Raji (cell line): ENCODE data around the gene KCNH3.
"Not testable (repeated sequence)": the region's sequence is repeated elsewhere in the genome, so short reads cannot be mapped to it uniquely, and the experiment has no call there.

ENCODE experiments used
- POLR2A ChIP-seq: IDR thresholded peaks from 2 replicates; pipeline ENCODE4 v1.6.1; 2011; ENCODE audit warnings: low read depth, low read length, control low read depth; ENCODE audit not compliant: insufficient read depth

Gene KCNH3

DNA sequence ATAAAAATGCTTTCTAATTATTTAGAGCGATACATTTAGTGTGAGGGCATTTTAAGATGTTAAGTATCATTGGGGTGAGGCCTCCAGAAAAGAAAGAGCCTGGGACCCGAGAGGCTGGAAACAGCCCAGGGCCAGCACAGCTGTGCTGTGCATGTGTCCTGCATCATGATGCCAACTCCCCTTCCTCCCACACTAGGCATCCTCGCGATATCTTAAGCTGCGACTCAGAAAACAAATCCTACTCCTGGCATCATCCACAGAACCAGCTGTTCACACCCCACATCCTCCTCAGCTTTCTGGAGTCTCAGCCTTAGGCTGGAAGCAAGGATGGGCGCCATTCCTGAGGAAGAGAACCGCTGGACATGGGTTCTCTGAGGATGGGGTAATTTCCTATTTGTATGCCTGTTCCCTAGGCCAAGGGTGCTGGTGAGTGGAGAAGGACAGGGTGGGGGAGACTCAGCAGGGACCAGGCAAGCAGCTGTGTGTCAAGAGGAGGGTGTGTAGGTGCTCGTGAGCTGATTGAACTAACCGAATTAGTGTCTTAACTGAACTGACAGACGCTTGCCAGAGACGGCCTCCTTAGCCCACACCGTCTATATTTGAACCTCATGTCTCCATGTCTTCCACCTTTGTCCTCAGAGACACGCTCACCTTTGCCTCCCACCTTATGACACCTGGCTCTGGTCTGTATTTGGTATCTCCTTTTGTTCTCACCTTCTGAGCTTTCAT is 44.7 kb downstream of the KCNH3 start:
- TF ChIP-seq POLR2A: no peak

DNA sequence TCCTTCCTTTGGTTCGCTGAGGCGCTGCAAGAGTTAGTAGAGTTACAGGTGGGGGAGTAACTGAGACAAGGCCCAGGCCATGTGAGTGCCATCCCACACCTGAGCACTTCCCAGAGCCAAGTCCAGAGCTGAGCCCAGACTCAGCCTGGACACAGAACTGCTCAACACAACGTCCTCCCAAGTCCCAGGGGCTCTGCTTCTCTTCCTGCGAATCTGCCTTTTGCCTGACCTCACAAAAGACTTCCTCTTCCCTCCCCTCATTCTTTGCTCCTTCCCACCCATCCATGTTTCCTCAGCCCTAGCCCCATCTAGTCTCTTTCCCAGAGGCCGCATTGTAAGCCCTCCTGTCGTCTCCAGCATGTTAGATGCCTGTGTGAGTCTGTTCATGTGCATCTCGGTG is 45.8 kb downstream of the KCNH3 start:
- no peak for TF ChIP-seq POLR2A

DNA sequence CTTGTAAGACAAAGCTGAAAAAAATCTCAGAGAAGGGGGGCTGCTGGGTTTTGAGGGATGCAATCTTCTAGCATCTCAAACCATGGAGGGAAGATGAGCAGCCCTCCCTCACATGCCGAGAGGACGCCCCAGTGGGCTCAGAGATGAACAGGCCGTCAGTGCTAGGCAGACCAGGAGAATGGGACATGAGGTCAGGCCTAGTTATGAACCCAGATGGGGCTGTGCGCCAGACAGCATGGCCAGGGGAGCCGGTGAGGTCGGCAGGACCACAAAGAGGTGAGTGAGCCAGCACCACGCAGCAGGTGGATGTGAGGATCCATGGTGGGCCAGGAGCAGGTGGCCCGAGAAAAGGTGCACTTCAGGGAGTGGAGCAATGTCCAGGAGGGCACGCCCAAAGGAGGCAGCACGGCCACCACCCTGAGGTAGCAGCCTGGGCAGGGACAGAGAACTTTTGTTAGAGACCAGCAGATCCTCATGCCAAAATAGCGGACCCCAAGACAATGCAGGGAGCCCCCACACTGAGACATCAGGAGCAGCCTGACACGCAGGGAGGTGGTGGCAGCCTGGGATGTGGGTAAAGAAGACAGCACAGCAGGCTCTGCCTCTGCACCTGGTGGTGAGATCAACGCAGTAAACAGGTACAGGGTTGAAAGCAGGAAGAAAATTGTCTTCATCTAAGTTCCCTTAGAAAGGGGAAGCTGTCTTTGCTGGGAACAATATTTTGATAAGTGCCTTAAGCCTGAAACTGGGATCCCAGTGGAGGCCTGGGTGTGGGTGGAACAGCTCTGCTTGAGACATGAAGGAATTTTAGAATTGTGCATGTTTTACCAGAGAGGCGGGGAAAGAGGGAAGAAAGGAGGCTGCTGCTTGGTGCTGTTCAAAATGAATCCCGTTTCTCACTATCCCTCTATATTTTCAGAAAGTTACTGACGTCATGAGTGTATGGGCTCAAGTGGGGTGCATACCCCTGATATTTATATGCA is 46.9 kb downstream of the KCNH3 start:
- TF ChIP-seq POLR2A: no peak

- no peak for TF ChIP-seq POLR2A
These were observed 48.5 kb downstream of the KCNH3 start for GRCh38 chr12:49587174-49587908.

GRCh38 chr12:49588281-49588680 is 49.5 kb downstream of the KCNH3 start:
- no peak for TF ChIP-seq POLR2A

DNA sequence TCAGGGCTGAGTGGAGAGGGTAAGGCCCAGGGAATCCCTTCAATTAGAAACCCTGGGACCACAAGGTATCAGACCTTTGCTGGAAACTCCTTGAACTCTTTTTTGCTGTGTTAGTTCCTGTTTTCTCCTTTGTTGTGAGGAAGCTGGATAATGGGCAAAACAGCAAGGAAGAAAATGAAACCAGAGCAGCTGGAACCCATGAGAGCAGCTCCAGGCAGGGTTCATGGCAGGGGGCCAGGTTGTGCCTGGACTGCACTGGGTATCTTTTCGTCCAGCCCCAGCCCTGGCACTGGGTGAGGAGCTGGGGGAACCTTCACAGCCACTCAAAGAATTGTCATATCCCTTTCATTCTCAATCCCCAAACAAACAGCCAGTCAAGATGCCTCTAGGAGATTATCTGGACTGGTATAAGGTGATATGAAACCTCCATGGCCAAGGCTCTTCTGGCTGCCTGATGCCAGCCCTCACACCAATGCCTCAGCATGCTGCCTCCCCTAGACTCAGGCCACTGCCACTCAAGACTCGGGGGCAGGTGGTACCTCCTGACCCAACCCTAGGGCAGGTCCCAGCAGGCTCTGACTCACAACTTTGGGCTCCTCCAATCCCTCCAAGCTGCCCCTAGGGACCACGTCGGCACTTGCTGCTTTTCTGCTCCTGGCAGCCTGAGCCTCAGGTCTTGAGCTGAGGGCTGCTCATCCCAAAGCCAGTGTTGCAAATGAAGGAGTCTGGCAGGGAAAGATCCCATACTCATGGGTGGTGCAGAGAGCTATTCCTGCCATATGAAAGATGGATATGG is 50.1 kb downstream of the KCNH3 start:
- no peak for TF ChIP-seq POLR2A

GRCh38 chr12:49598527-49598926 is 59.7 kb downstream of the KCNH3 start:
- no peak for TF ChIP-seq POLR2A

GRCh38 chr12:49599961-49600360 is 61.1 kb downstream of the KCNH3 start:
- TF ChIP-seq POLR2A: no peak

- no peak for TF ChIP-seq POLR2A
These were observed 64.9 kb downstream of the KCNH3 start for GRCh38 chr12:49603721-49604120.

GRCh38 chr12:49604856-49605255 is 66.0 kb downstream of the KCNH3 start:
- no peak for TF ChIP-seq POLR2A

DNA sequence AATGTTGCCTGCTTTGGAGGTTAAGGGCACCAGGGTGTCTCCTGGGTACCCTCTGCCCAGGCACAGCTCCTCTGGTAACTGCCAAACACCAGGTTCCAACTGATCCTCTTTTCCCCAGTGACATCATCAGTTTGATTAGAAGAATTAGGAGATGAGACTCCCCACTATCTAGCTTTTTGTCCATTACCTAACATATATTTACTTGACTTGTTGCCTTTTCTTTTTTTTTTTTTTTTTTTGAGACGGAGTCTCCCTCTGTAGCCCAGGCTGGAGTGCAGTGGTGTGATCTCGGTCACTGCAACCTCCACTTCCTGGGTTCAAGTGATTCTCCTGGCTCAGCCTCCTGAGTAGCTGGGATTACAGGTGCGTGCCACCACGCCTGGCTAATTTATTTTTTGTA is 66.7 kb downstream of the KCNH3 start, which contains the start of gene FAM186B:
TSS of gene FAM186B (minus strand) at position 101 of the 400 bp plus-strand sequence. CDS start 162 bp downstream, outside the sequence.
- not testable (repeated sequence) for TF ChIP-seq POLR2A
